ENCODE data around the gene OTUD5. TPM values are rescaled to one million over a fixed set of nuclear protein-coding genes. Genes with fewer than 3 reads are reported as not detected.
A peak's percentile ranks its signal among the peaks of the same experiment; 100 is the strongest.

Gene OTUD5
- total RNA-seq, 1 experiment from 2014 or later = 62.5 TPM

- H3K27me3 Mint-ChIP-seq (ENCODE audit: low read depth) = peaks cover 4% of the 10 kb centered on the region
- Histone ChIP-seq H4K5ac (ENCODE audit: insufficient read length, low read depth, low read length) (no peak overlapping the region), H2BK120ac (ENCODE audit: low read depth, low read length, poor library complexity, severe bottlenecking) (no peak overlapping the region), H2BK20ac (ENCODE audit: low read depth, low read length, poor library complexity, severe bottlenecking) (no peak overlapping the region), H2AFZ (ENCODE audit: low read length) (no peak overlapping the region), H4K8ac (replicated peaks; ENCODE audit: insufficient read length, low read depth, low read length) (no peak overlapping the region), H3K4me1 (ENCODE audit: insufficient read depth, low read length) (peaks cover 11% of the 10 kb centered on the region; the same call in 1 of the 2 replicates), H4K20me1 (ENCODE audit: control insufficient read depth, insufficient read depth, insufficient read length) (peaks cover 2% of the 10 kb centered on the region), H2BK12ac (ENCODE audit: insufficient read length, low read depth, low read length) (no peak overlapping the region), H2BK15ac (ENCODE audit: low read depth, low read length) (no peak overlapping the region), H3K23me2 (ENCODE audit: insufficient read length, low read depth, low read length, poor library complexity, severe bottlenecking) (no peaks in the 10 kb centered on the region), H3K79me1 (ENCODE audit: insufficient read depth, low read depth, low read length, poor library complexity, severe bottlenecking) (peaks cover 4% of the 10 kb centered on the region), H3T11ph (ENCODE audit: low read length) (no peak overlapping the region), H3K27ac (ENCODE audit: insufficient read length, low read depth, low read length) (peak overlapping the region; percentile 39), H3K4ac (ENCODE audit: low read depth, low read length) (no peak overlapping the region), H3K18ac (ENCODE audit: insufficient read length, low read depth, low read length) (peak overlapping the region; percentile 58), H4K91ac (ENCODE audit: insufficient read length, low read depth, low read length) (no peak overlapping the region), H2AK5ac (ENCODE audit: insufficient read length, low read length) (no peak overlapping the region), H3K79me2 (ENCODE audit: insufficient read depth, low read length) (peaks cover 30% of the 10 kb centered on the region), H3K23ac (ENCODE audit: insufficient read length, low read depth, low read length) (no peak overlapping the region), H3K9me3 (ENCODE audit: control insufficient read depth, low read depth, low read length) (no peaks in the 10 kb centered on the region), H3K4me2 (ENCODE audit: insufficient read depth, insufficient read length, low read length) (peak overlapping the region; percentile 87), H2BK5ac (ENCODE audit: insufficient read length, low read length) (peak overlapping the region; percentile 83), H3K9ac (ENCODE audit: extremely low read depth, insufficient read length, low read length) (peak overlapping the region; percentile 97), H3K27me3 (ENCODE audit: insufficient read depth, low read length) (no peaks in the 10 kb centered on the region), H3K56ac (ENCODE audit: insufficient read length, low read depth, low read length) (peak overlapping the region; percentile 30), H3K14ac (ENCODE audit: insufficient read depth, low read length) (peak overlapping the region; percentile 75; the same call in 1 of the 2 replicates)
- peaks cover 72 to 78% of the 10 kb centered on the region in 2 experiments for H3K9me3 Mint-ChIP-seq
- peaks cover 28 to 48% of the 10 kb centered on the region in 2 experiments for H3K4me1 Mint-ChIP-seq
- TF ChIP-seq CTCF (conservative IDR thresholded peaks at IDR 0.05) = no peak
- peak overlapping the region; percentile 89 to 97 (median 94) for H3K27ac Mint-ChIP-seq
- H3K4me3 Mint-ChIP-seq = peak overlapping the region; percentile 95 to 99
- DNase-seq = no peak
- no CpG with 5 or more reads among the region's 23 CpGs for WGBS (ENCODE audit: extremely low coverage, insufficient read length, low lambda C conversion rate)
- peaks cover 56 to 67% (median 56%) of the 10 kb centered on the region in 3 experiments for H3K36me3 Mint-ChIP-seq (ENCODE audit: insufficient read depth in 1 of 3, low read depth in 3 of 3)
Observed at GRCh38 chrX:48918301-48918642, 39.1 kb downstream of the OTUD5 start.
